Fibroblast of lung (primary cell): ENCODE results near the gene AIMP1.

ENCODE experiments used
- CTCF ChIP-seq, 2 donors: IDR thresholded peaks in 1 of 2; conservative IDR thresholded peaks in 1 of 2; 1 replicate in 1 of 2; 2 replicates in 1 of 2; pipeline ENCODE4 v1.5.1; 2011 to 2012; ENCODE audit warnings: low read length in 2 of 2, control low read depth in 1 of 2, inconsistent platforms in 1 of 2, low read depth in 1 of 2, mild to moderate bottlenecking in 1 of 2
- EZH2 ChIP-seq: IDR thresholded peaks from 2 replicates; pipeline ENCODE4 v1.5.1; 2012; ENCODE audit warnings: low read length, control low read depth, mild to moderate bottlenecking; ENCODE audit errors: missing control alignments

DNA sequence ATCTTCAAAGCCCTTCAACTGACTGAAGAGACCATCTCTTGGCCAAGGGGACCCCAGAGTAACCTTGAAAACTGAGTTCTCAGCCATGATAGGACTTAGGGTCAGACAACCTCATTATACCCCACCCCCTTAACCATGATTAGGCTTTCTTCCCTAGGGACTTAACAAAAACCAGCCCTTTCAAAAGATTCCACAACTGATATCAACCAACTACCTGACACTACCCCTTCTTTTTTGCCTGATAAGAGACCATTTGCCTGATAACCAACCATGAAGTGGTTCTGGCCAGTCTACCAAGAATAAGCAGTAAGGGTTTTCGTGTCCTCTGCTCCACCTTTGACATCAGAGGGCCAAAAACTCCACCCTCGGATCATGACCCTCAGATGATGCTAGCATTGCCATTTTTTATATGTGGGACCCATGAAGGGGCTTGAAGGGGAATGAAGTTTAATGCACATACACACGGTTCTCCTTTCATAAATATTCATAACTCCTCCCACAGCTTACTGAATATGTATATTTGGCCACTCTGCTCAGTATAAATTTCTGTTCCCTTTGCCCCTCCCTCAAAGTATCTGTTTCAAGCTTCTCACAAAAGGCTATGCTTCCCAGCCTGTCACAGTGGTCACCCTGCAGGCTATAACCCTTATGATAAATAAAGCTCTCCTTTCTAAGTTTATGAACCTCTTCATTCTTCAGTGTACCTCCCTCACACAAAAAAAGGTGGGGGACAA, 12.6 kb upstream of the AIMP1 start:
- TF ChIP-seq CTCF (conservative IDR thresholded peaks at IDR 0.05 in 1 of 2, IDR thresholded peaks at IDR 0.05 in 1 of 2; ENCODE audit: low read depth in 1 of 2, low read length in 2 of 2) (no peak), EZH2 (no peak)
